HG02884 (cell line): ENCODE data around the gene CAMKK1.

Source experiments
- ATAC-seq: cut with Tn5 transposase; IDR thresholded peaks from one replicate; pipeline ENCODE4 v1.9.1; 2021; ENCODE audit warnings: mild to moderate bottlenecking, moderate library complexity; ENCODE audit not compliant: unreplicated experiment

CAMKK1 gene

DNA sequence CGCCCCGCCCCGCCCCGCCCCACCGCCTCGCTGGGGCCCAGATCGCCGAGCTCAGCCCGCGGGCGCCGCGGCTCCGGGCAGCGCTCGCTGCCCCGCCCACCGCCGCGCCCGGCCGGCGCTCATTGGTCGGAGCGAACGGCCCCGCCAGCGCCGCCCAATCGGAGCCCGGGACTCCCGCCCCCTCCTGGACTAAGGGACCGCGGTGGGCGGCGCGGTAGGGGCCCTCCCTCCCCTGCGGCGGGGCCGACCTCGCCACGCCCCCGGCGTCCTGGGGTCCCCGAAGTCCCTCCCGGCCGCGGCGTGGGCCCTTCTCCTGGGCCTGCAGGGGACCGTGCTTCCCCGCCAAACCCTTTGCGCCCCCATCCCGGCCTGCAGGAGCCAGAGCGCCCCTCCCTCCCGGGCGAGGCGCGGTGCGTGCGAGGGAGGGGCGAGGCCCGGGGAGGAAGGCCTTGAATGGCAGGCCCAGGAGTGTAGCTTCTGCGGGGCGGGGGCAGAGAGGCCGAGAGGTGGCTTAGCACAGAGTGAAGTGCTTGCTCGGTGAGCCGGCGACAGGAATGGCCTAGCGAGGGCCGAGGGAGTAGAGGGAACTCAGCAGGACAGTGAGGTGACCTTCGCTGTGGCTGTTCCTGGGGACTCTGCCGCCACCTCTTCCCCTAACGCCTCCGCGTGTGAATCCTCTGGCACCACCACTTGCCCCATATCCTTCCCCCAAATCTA, at the start of gene CAMKK1:
CAMKK1 (minus strand) TSS at position 51 of the 717 bp plus-strand sequence. CDS start 7,366 bp downstream, outside the sequence.
- ATAC-seq, result peak; percentile 78

- ATAC-seq, result no peak
These were observed 48.3 kb upstream of the CAMKK1 start for GRCh38 chr17:3940965-3941698.

- no peak for ATAC-seq
These were observed 44.5 kb upstream of the CAMKK1 start for GRCh38 chr17:3937359-3937758.

DNA sequence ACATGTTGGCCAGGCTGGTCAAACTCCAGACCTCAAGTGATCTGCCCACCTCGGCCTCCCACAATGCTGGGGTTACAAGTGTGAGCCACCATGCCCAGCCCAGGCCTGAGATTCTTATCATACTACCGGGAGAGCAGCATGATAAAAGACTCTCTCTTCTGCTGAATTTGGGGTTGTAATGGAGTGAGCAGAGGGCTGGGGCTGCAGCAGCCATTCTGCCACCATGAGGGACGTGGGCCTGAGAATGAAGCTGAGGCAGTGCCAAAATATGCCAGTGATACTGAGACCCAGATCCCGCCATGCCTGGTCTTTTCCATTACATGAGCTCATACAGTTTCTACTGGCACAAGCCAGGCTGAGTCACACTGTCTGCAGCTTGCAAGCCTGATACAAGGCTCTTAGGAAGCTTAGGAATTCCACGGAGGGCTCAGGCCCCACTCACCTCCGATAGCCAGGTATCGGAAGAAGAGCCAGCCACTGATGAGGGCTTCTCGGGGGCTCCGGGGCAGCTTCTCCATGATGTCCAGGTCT, 43.0 kb upstream of the CAMKK1 start:
- ATAC-seq, result no peak

DNA sequence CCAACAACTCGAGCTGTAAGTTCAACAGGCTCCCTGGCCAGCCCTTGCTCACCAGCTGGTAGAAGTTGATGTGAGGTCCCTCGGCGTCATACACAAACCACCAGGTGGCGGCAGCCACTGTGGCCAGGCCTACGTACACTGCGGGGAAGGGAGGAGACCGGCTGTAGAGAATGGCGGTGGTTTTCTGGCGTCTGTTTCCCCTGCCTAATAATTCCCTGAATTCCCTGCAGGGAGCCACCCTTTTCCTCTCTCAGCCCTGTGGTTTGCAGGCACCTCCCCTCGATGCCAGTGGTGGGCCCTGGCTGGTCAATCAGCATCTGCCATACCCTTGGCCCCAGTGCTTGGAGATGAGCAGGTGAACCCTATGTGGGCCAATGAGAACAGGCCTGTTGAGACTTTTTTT, 42.3 kb upstream of the CAMKK1 start:
- ATAC-seq, result no peak

DNA sequence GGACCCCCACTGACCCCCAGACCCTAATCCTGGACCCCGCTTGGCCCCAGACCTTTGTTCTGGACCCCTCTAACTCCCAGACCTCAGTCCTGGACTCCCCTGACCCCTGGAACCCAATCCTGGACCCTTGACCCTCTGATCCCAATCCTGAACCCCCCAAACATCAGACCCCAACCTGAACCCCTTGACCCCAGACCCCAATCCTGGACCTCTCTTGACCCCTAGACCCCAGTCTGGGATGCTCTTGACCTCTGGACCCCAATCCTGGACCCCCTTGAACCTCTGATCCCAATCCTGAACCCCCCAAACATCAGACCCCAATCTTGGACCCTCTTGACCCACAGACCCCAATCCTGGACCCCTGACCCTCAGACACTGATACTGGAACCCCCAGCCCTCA, 36.9 kb upstream of the CAMKK1 start:
- no peak for ATAC-seq

- ATAC-seq, result no peak
These were observed 36.3 kb upstream of the CAMKK1 start for GRCh38 chr17:3929181-3929580.

- no peak for ATAC-seq
These were observed 35.6 kb upstream of the CAMKK1 start for GRCh38 chr17:3928406-3928805.

DNA sequence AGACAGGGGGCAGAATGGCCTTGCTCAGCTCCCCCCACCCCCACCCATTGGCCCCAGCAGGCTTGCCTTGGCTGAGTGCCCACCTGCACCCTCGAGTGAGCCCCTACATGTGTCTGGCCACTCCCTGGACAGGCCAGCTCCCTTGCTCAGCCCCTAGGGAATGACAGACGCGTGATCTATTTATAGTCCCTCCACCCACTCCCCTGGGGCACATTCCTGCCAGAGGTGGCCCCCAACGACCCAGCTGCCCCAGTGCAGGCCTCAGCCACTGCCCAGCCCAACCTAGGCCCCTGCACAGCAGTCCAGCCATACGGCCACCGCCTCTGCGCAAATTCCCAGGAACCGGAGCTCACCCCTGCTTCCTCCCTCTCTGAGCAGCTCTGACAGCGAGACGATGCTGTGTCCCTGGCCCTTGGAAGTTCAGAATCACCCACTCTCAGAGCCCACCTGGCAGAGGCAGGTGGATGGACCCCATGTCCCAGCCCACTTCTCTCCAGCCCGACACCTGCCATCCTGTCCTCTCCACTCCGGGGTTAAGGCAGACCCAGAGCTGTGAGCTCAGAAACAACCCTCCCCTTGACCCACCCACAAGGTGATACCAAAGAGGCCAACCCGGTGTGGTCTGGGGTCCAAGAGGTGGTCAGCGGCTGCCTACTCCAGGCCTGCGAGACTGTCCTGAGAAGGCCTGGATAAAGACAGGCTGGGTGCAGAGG, 34.9 kb upstream of the CAMKK1 start:
- ATAC-seq, result no peak

GRCh38 chr17:3926860-3927627, 34.2 kb upstream of the CAMKK1 start:
- ATAC-seq, result no peak

GRCh38 chr17:3925684-3926485, 33.0 kb upstream of the CAMKK1 start:
- ATAC-seq, result no peak

DNA sequence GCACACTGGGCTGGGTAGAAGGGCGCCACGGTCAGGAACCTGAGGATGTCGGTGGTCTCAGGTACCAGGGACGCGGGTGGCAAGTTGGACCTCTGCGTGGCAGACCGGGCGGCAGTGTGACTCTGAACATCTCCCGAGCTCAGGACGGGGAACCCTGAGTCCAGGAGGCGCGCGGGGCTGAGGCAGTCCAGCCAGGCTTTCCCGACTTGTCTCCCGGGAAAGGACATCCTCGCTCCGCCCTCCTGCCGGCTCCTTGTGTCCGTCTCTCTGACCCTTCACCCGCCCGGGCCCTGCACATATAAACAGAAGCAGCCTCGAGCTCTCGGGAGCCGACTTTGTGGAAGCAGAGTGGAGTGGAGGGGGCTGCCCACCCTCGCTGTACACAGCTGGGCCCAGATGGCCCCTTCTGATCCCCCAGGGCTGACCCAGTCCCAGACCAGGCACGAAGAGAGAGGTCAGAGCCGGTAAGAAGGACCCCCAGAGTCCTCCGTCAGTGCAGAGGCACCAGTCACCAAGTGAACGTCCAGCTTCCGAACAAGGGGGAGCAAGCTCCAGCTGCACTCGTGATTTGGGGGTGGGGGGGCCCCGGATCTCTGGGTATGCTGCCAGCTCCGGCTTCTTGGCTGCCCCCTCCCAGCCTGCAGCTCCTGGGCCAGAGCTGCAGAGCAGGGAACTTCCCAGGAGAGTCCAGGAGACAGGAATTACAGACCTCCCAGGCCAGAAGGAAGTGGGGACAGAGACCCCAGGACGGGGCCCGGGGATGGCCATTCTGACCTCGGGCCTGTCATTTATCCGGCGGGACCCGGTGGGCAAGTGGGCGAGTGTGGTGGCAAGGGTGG, 31.9 kb upstream of the CAMKK1 start:
- ATAC-seq, result no peak

DNA sequence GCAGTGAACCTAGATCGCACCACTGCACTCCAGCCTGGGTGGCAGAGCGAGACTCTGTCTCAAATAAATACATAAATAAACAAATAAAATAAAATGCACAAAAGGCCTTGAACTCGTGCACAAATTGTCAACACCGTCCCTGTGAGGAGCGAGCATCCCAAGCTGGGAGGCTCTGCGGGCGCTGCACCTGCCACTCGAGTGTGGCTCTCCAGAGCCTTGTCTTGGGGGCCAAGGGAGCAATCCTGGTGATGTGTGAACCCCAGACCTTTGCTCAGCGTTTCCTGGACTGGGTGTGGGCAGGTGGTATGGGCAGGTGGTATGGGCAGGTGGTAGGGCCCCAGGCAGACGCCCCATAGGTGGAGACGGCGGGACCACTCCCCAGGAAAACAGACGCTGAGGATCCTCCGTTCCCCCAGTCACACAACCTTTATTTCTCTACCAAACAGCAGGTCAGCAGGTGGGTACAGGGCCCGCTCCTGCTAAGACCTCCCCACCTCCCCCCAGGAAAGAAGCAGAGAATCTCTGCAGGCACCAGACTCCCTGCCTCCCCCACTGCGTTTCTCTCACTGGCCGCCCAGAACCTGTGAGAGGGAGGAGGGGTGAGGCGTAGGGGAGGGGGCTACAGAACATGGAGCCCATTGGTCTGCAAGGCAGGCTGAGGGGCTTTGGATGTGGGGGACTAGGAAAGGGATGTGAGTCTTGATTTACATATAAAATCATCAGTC, 30.8 kb upstream of the CAMKK1 start:
- ATAC-seq, result no peak

- no peak for ATAC-seq
These were observed 29.9 kb upstream of the CAMKK1 start for GRCh38 chr17:3922765-3923164.

GRCh38 chr17:3921502-3922319, 28.9 kb upstream of the CAMKK1 start:
- no peak for ATAC-seq

GRCh38 chr17:3921006-3921405, 28.2 kb upstream of the CAMKK1 start:
- no peak for ATAC-seq

GRCh38 chr17:3919123-3919624, 26.3 kb upstream of the CAMKK1 start:
- ATAC-seq, result no peak
